Measurements from ENCODE around the gene MAD2L2.

GRCh38 chr1:11646317-11646716 is 34.6 kb downstream of the MAD2L2 start:
- TF ChIP-seq CTCF (IDR thresholded peaks at IDR 0.05) (no peak), EHMT2 (IDR thresholded peaks at IDR 0.05; ENCODE audit: low read depth) (no peak), POLR2A (IDR thresholded peaks at IDR 0.05; ENCODE audit: low read length) (no peak), MYC (IDR thresholded peaks at IDR 0.05; ENCODE audit: borderline replicate concordance, low read length) (no peak), RARB (CRISPR knock-in tag; IDR thresholded peaks at IDR 0.05) (no peak), ZFP36 (IDR thresholded peaks at IDR 0.05; ENCODE audit: borderline replicate concordance, partially characterized antibody) (no peak), HDAC2 (IDR thresholded peaks at IDR 0.05) (no peak), MAX (IDR thresholded peaks at IDR 0.05) (no peak), RNF2 (IDR thresholded peaks at IDR 0.05; ENCODE audit: borderline replicate concordance, low read depth) (no peak), ESRRA (IDR thresholded peaks at IDR 0.05; ENCODE audit: borderline replicate concordance, low read length) (no peak), NPAS2 (CRISPR knock-in tag; IDR thresholded peaks at IDR 0.05; ENCODE audit: borderline replicate concordance) (no peak), E2F6 (IDR thresholded peaks at IDR 0.05; ENCODE audit: borderline replicate concordance, low read depth) (no peak), BCL3 (IDR thresholded peaks at IDR 0.05) (no peak), JUN (IDR thresholded peaks at IDR 0.05) (no peak)
